K562 (cell line): ENCODE measurements around the gene CENPB. TPM values are rescaled to one million over a fixed set of nuclear protein-coding genes. Genes with fewer than 3 reads are reported as not detected.

Experiments
- ATAC-seq: fragments of 200-7000 bp; cut with Tn5 transposase; 3 replicates; pipeline ENCODE4 v1.9.1; 2020; ENCODE audit warnings: moderate library complexity
- BruUV-seq: library from RNA; stranded (reverse); fragments of 400-500 nt; replicated peaks from 2 replicates; lab custom pipeline; 2021; lab: Mats Ljungman, UMichigan
- CTCF ChIA-PET: fragments of 300-600 bp; formaldehyde crosslinking; extraction: SDS; loops from one replicate; lab custom pipeline; 2021; ENCODE audit warnings: low intra/inter-chr PET ratio; lab: Yijun Ruan, JAX
- POLR2A ChIA-PET: fragments of 300-600, 350-650 bp; sonication (Branson Sonifier 250); formaldehyde crosslinking; extraction: SDS; loops from one replicate; lab custom pipeline; 2021; ENCODE audit warnings: antibody characterized with exemption, inconsistent platforms; lab: Yijun Ruan, JAX
- DNase-seq, 4 experiments: peaks; one replicate each; pipeline versions ENCODE4 v3.0.0 to v3.0.0-alpha.2; 2011 to 2018; ENCODE audit warnings: low spot score in 3 of 4, mixed read lengths in 3 of 4; ENCODE audit errors: extremely low read depth in 1 of 4
- FAIRE-seq: peaks from 2 replicates; lab custom pipeline; 2011; peaks lifted over from hg19 to GRCh38; lab: Jason Lieb, UNC
- H2AFZ ChIP-seq: 2 replicates; pipeline ENCODE4 v1.6.0; 2011; ENCODE audit warnings: low read depth, low read length, control low read depth, inconsistent platforms
- H3K27ac ChIP-seq: fragments of 200-600 bp; 3 replicates; pipeline ENCODE4 v1.8.0; 2011; ENCODE audit warnings: low read depth, mild to moderate bottlenecking, control low read depth, inconsistent platforms, low read length, moderate library complexity, mixed read lengths; ENCODE audit errors: extremely low read depth
- H3K27me3 ChIP-seq, 2 experiments: fragments of 300-600 bp in 1 of 2; 2 replicates in 1 of 2; 3 replicates in 1 of 2; pipeline versions ENCODE4 v1.6.0 to v1.8.0; 2011; ENCODE audit warnings: inconsistent platforms in 2 of 2, low read length in 2 of 2, mild to moderate bottlenecking in 1 of 2, mixed read lengths in 1 of 2, moderate library complexity in 1 of 2; ENCODE audit not compliant: control insufficient read depth in 2 of 2, insufficient read depth in 2 of 2
- H3K36me3 ChIP-seq: fragments of 300-600 bp; 3 replicates; pipeline ENCODE4 v1.8.0; 2011; ENCODE audit warnings: mild to moderate bottlenecking, low read length, inconsistent platforms; ENCODE audit not compliant: control insufficient read depth, insufficient read depth
- H3K4me1 ChIP-seq, 2 experiments: fragments of 200-600 bp in 1 of 2; replicated peaks in 1 of 2; 2 replicates in 1 of 2; 3 replicates in 1 of 2; pipeline versions ENCODE4 v1.5.1 to v1.8.0; 2011; ENCODE audit warnings: inconsistent platforms in 2 of 2, low read length in 2 of 2, mild to moderate bottlenecking in 1 of 2, mixed read lengths in 1 of 2, moderate library complexity in 1 of 2; ENCODE audit not compliant: control insufficient read depth in 2 of 2, insufficient read depth in 2 of 2
- H3K4me2 ChIP-seq: 2 replicates; pipeline ENCODE4 v1.6.1; 2011; ENCODE audit warnings: low read length, control low read depth, inconsistent platforms, mixed read lengths; ENCODE audit not compliant: insufficient read depth
- H3K4me3 ChIP-seq: fragments of 200-600 bp; sonication (generic), shearing (Covaris generic); 2 replicates; pipeline ENCODE4 v1.5.1; 2016; ENCODE audit warnings: control low read depth, inconsistent platforms
- H3K79me2 ChIP-seq: fragments of 200-600 bp; 3 replicates; pipeline ENCODE4 v1.8.0; 2011; ENCODE audit warnings: low read length, inconsistent platforms; ENCODE audit not compliant: control insufficient read depth, insufficient read depth
- H3K9ac ChIP-seq, 2 experiments: 2 replicates each; pipeline versions ENCODE4 v1.6.0 to v1.6.1; 2011; ENCODE audit warnings: low read depth in 2 of 2, low read length in 2 of 2, control low read depth in 1 of 2, inconsistent platforms in 1 of 2, mild to moderate bottlenecking in 1 of 2, mixed read lengths in 1 of 2; ENCODE audit not compliant: insufficient read depth in 1 of 2
- H3K9me1 ChIP-seq: one replicate; pipeline ENCODE4 v1.6.0; 2011; ENCODE audit warnings: inconsistent platforms, mild to moderate bottlenecking, low read length, moderate library complexity; ENCODE audit not compliant: control insufficient read depth, insufficient read depth
- H3K9me3 ChIP-seq: replicated peaks from 2 replicates; pipeline ENCODE4 v1.5.1; 2011; ENCODE audit warnings: low read depth, low read length, inconsistent platforms; ENCODE audit not compliant: control insufficient read depth, insufficient read depth
- H4K20me1 ChIP-seq: replicated peaks from 2 replicates; pipeline ENCODE4 v1.6.1; 2011; ENCODE audit warnings: low read length, inconsistent platforms, mixed read lengths; ENCODE audit not compliant: control insufficient read depth, insufficient read depth
- ATF1 ChIP-seq, 2 experiments: fragments of 450-650 bp in 1 of 2; IDR thresholded peaks; 2 replicates each; pipeline ENCODE4 v1.6.1; 2016; ENCODE audit warnings: missing compliant biosample characterization in 1 of 2, missing genetic modification characterization in 1 of 2
- ATF3 ChIP-seq, 2 experiments: fragments of 450-650 bp in 1 of 2; sonication (generic) in 1 of 2; formaldehyde crosslinking in 1 of 2; IDR thresholded peaks in 1 of 2; conservative IDR thresholded peaks in 1 of 2; 2 replicates each; pipeline versions ENCODE4 v1.6.1 to v1.8.1; 2016 to 2023; ENCODE audit warnings: mild to moderate bottlenecking in 2 of 2, moderate library complexity in 2 of 2, inconsistent platforms in 1 of 2, missing genetic modification reagents in 1 of 2
- KAT7 ChIP-seq: sonication (generic); formaldehyde crosslinking; IDR thresholded peaks from 2 replicates; pipeline ENCODE4 v1.8.0; 2022; ENCODE audit warnings: missing genetic modification reagents, mild to moderate bottlenecking, borderline replicate concordance
- MAFF ChIP-seq: IDR thresholded peaks from 2 replicates; pipeline ENCODE4 v1.6.1; 2012; ENCODE audit warnings: low read length, improper control_type of control experiment
- PCBP2 ChIP-seq: fragments of 200-400 bp; formaldehyde crosslinking; IDR thresholded peaks from 2 replicates; pipeline ENCODE4 v1.6.1; 2018; ENCODE audit warnings: low read length, low read depth, mild to moderate bottlenecking, moderate library complexity; ENCODE audit not compliant: poor library complexity, severe bottlenecking
- PTTG1 ChIP-seq: fragments of 450-650 bp; IDR thresholded peaks from 2 replicates; pipeline ENCODE4 v1.6.1; 2016; ENCODE audit warnings: low read depth, mild to moderate bottlenecking, missing genetic modification characterization, missing compliant biosample characterization
- ZBED1 ChIP-seq: IDR thresholded peaks from 2 replicates; pipeline ENCODE4 v1.6.1; 2014
- ZNF311 ChIP-seq: fragments of 250-450 bp; sonication (Bioruptor Pico); IDR thresholded peaks from 2 replicates; pipeline ENCODE4 v1.4.0; 2020; ENCODE audit warnings: mild to moderate bottlenecking, moderate library complexity
- ZNF354B ChIP-seq: fragments of 250-450 bp; sonication (Bioruptor Pico); IDR thresholded peaks from 2 replicates; pipeline ENCODE4 v1.4.0; 2020
- ZNF41 ChIP-seq: fragments of 250-450 bp; sonication (Bioruptor Pico); conservative IDR thresholded peaks from 2 replicates; pipeline ENCODE4 v1.4.0; 2020; ENCODE audit warnings: mild to moderate bottlenecking
- WGBS: fragments of 100-300 bp; shearing (Covaris generic); methylation state at CpG from one replicate; pipeline ENCODE4 v1.1.6; 2016; ENCODE audit warnings: low coverage, mixed read lengths; ENCODE audit not compliant: insufficient coverage; ENCODE audit errors: missing lambda C conversion rate; 5-methylcytosine and 5-hydroxymethylcytosine counted together
- in situ Hi-C: fragments of 300-500 bp; cut with MboI; formaldehyde crosslinking; loops from 4 replicates; pipeline ENCODE4 v1.15.0; 2018; ENCODE audit warnings: inconsistent platforms, mixed read lengths
- intact Hi-C: fragments of 100-400 bp; cut with micrococcal nuclease; formaldehyde crosslinking; loops from 2 replicates; pipeline ENCODE4 v1.14.2; 2022
- polyA plus RNA-seq, 8 experiments: library from polyadenylated mRNA; depleted of rRNA in 4 of 8; stranded (reverse) in 5 of 8; unstranded in 3 of 8; fragments of >200 nt; fragmentation: Nextera tagmentation in 2 of 8; fragmentation: Illumina TruSeq in 1 of 8; extraction: Ambion mirVana in 2 of 8; extraction: Trizol in 1 of 8; gene quantifications; 2 replicates each; pipeline versions ENCODE4 v1.2.1 to v1.2.3, GENCODE V29; 2011 to 2014; ENCODE audit warnings: inconsistent platforms in 1 of 8, missing spikeins in 1 of 8
- total RNA-seq, 7 experiments: library from RNA; depleted of rRNA in 6 of 7; stranded (reverse); fragments of >200 nt in 6 of 7; fragmentation: Illumina TruSeq in 2 of 7; extraction: Trizol in 2 of 7; gene quantifications; 2 replicates each; pipeline versions ENCODE4 v1.2.1 to v1.2.3, GENCODE V29; 2011 to 2021; ENCODE audit warnings: low replicate concordance in 1 of 7
- TF ChIP-seq, protein P1 (sequence below): fragments of 200-800 bp; sonication (Bioruptor generic); IDR thresholded peaks from 2 replicates; pipeline ENCODE4 v1.6.1; 2017; ENCODE audit warnings: missing genetic modification characterization, missing compliant biosample characterization
- TF ChIP-seq, protein P2 (sequence below): sonication (generic); formaldehyde crosslinking; IDR thresholded peaks from 2 replicates; pipeline ENCODE4 v1.8.1; 2023; ENCODE audit warnings: mild to moderate bottlenecking, missing genetic modification reagents
- TF ChIP-seq, protein P3 (sequence below): conservative IDR thresholded peaks from 2 replicates; pipeline ENCODE4 v1.6.1; 2011; ENCODE audit warnings: low read depth, mild to moderate bottlenecking, low read length; ENCODE audit not compliant: control insufficient read depth

Gene CENPB
- total and polyA plus RNA-seq, 9 of the 15 experiments (the other 6 are each of a cell fraction or from before 2014, with no cell fraction given), result 0.17 to 70.8 (median 24.9) TPM

DNA sequence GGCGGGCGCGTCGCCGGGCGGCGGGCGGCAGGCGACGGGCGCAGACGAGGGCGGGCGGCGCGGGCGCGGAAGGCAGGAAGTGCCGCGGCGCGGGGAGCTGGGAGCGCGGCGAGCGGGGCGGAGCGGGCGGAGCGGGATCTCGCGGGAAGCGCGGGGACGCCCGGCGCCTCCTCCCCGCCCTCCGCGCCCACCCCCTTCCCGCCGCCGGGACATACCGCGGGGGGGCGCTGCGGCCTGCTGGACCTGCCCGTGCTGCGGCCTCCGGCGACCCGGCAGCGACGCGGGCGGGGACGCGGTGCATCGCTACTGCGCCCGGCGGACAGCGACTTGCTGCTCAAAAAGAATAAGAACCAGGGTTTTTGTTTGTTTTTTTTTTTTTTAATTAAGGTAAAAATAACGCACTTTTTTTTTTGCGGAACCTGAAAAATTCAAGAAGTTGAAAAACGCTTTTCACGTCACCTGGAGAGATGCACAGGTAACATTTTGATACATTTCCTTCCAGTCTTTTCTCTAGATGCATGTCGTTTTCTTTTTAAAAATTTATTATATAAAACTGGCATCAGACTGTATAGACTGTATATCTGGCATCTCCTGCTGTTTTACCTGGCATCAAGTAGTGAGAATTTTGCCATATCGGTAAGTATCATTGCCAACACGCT is at the start of gene CENPB (continued):
- TF ChIP-seq, protein P1, sequence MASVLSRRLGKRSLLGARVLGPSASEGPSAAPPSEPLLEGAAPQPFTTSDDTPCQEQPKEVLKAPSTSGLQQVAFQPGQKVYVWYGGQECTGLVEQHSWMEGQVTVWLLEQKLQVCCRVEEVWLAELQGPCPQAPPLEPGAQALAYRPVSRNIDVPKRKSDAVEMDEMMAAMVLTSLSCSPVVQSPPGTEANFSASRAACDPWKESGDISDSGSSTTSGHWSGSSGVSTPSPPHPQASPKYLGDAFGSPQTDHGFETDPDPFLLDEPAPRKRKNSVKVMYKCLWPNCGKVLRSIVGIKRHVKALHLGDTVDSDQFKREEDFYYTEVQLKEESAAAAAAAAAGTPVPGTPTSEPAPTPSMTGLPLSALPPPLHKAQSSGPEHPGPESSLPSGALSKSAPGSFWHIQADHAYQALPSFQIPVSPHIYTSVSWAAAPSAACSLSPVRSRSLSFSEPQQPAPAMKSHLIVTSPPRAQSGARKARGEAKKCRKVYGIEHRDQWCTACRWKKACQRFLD (CRISPR knock-in tag), result peak; percentile 52; the same call in 1 of the 2 replicates
- no peak for TF ChIP-seq ZNF41 (CRISPR knock-in tag)

DNA sequence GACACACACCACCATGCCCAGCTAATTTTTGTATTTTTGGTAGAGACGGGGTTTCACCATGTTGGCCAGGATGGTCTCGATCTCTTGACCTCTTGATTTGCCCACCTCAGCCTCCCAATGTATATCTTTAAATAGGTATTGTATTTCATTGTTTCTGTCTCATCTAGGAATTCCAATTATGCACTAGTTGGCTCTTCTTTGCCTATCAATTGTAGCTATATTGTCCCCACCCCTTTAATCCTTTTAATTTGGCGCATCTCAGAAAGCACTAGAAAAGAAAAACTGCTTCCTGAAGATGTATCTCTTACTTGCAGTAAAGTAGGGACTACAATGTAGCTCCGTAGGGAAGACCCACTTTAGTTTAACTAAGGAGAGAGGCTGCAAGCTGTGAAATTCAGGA is 49.6 kb upstream of the CENPB start:
- H2AFZ ChIP-seq, result no peak overlapping the region
- H3K9me3 ChIP-seq, result no peaks in the 10 kb centered on the region
- FAIRE-seq, result no peak
- in situ Hi-C loops (no loop called here), intact Hi-C loops (no loop called here)
- no peak for ATAC-seq
- BruUV-seq, result no TSS peak
- H3K9me1 ChIP-seq, result no peaks in the 10 kb centered on the region
- H3K27me3 ChIP-seq, result no peaks in the 10 kb centered on the region
- no peaks in the 10 kb centered on the region for H3K79me2 ChIP-seq
- no peaks in the 10 kb centered on the region for H3K36me3 ChIP-seq
- ChIA-PET CTCF (no interaction called here), POLR2A (interaction anchor here (0.9 kb wide), 1 partner anchor 9 kb away, joined by 4 read pairs; no protein-coding TSS in a partner anchor)
- no peak for DNase-seq
- H3K4me1 ChIP-seq, result peaks cover 9 to 11% of the 10 kb centered on the region in 2 experiments; a peak in 3 of 5 replicates
- no peak overlapping the region for H3K9ac ChIP-seq
- no peaks in the 10 kb centered on the region for H4K20me1 ChIP-seq
- H3K4me2 ChIP-seq, result no peak overlapping the region
- no peak overlapping the region for H3K27ac ChIP-seq
- no peak overlapping the region for H3K4me3 ChIP-seq
- WGBS, result 82% methylated on average over 3 of the region's 4 CpGs
- no peak for TF ChIP-seq ATF1 (CRISPR knock-in tag; IDR thresholded peaks at IDR 0.05)
- no peak for TF ChIP-seq ATF1 (tag; IDR thresholded peaks at IDR 0.05)
- TF ChIP-seq, protein P2, sequence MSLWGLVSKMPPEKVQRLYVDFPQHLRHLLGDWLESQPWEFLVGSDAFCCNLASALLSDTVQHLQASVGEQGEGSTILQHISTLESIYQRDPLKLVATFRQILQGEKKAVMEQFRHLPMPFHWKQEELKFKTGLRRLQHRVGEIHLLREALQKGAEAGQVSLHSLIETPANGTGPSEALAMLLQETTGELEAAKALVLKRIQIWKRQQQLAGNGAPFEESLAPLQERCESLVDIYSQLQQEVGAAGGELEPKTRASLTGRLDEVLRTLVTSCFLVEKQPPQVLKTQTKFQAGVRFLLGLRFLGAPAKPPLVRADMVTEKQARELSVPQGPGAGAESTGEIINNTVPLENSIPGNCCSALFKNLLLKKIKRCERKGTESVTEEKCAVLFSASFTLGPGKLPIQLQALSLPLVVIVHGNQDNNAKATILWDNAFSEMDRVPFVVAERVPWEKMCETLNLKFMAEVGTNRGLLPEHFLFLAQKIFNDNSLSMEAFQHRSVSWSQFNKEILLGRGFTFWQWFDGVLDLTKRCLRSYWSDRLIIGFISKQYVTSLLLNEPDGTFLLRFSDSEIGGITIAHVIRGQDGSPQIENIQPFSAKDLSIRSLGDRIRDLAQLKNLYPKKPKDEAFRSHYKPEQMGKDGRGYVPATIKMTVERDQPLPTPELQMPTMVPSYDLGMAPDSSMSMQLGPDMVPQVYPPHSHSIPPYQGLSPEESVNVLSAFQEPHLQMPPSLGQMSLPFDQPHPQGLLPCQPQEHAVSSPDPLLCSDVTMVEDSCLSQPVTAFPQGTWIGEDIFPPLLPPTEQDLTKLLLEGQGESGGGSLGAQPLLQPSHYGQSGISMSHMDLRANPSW, result no peak
- no peak for TF ChIP-seq ZBED1
- TF ChIP-seq, protein P3, sequence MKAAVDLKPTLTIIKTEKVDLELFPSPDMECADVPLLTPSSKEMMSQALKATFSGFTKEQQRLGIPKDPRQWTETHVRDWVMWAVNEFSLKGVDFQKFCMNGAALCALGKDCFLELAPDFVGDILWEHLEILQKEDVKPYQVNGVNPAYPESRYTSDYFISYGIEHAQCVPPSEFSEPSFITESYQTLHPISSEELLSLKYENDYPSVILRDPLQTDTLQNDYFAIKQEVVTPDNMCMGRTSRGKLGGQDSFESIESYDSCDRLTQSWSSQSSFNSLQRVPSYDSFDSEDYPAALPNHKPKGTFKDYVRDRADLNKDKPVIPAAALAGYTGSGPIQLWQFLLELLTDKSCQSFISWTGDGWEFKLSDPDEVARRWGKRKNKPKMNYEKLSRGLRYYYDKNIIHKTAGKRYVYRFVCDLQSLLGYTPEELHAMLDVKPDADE, result no peak
- no peak for TF ChIP-seq ZNF354B (CRISPR knock-in tag)
- no peak for TF ChIP-seq ZNF311 (CRISPR knock-in tag)
- no peak for TF ChIP-seq KAT7 (CRISPR knock-in tag)
- TF ChIP-seq PTTG1 (tag), result no peak
- no peak for TF ChIP-seq ATF3 (IDR thresholded peaks at IDR 0.05)
- no peak for TF ChIP-seq ATF3 (CRISPR knock-in tag; conservative IDR thresholded peaks at IDR 0.05)
- TF ChIP-seq PCBP2, result no peak
- no peak for TF ChIP-seq MAFF
